ENCODE results near the gene RSPH4A. TPM values are rescaled to one million over a fixed set of nuclear protein-coding genes. Genes with fewer than 3 reads are reported as not detected.

RSPH4A gene
- total RNA-seq, 4 donors from 2014 or later: 0.25 to 2.0 (median 0.81) TPM; not detected in 1

GRCh38 chr6:116667623-116668022, 51.3 kb downstream of the RSPH4A start:
- Histone ChIP-seq H3K36me3 (no peaks in the 10 kb centered on the region), H3K27me3 (no peaks in the 10 kb centered on the region), H3K4me3 (peak overlapping the region; percentile 80), H3K4me1 (peaks cover 34% of the 10 kb centered on the region), H3K9me3 (no peaks in the 10 kb centered on the region), H3K27ac (peak overlapping the region; percentile 85)
- no peak for TF ChIP-seq POLR2AphosphoS5 (IDR thresholded peaks at IDR 0.05)
- TF ChIP-seq EP300 (IDR thresholded peaks at IDR 0.05): no peak
- no peak for TF ChIP-seq CTCF (IDR thresholded peaks at IDR 0.05)
- TF ChIP-seq POLR2A (IDR thresholded peaks at IDR 0.05): no peak
- 16% methylated on average over 3 of the region's 3 CpGs for WGBS
- no peak for DNase-seq (ENCODE audit: low spot score in 2 of 2)

GRCh38 chr6:116672306-116672705, 56.0 kb downstream of the RSPH4A start:
- TF ChIP-seq EP300 (IDR thresholded peaks at IDR 0.05): no peak
- no peak for TF ChIP-seq CTCF (IDR thresholded peaks at IDR 0.05)
- TF ChIP-seq POLR2A (IDR thresholded peaks at IDR 0.05): no peak
- no peak for TF ChIP-seq POLR2AphosphoS5 (IDR thresholded peaks at IDR 0.05)
- H3K4me3 ChIP-seq: no peak overlapping the region
- no peaks in the 10 kb centered on the region for H3K9me3 ChIP-seq
- no peaks in the 10 kb centered on the region for H3K36me3 ChIP-seq
- H3K27ac ChIP-seq: no peak overlapping the region
- 89% methylated on average over 4 of the region's 4 CpGs for WGBS
- DNase-seq (ENCODE audit: low spot score in 2 of 2): no peak
- no peaks in the 10 kb centered on the region for H3K27me3 ChIP-seq
- H3K4me1 ChIP-seq: peaks cover 8% of the 10 kb centered on the region

GRCh38 chr6:116676021-116676420, 59.7 kb downstream of the RSPH4A start:
- TF ChIP-seq CTCF (IDR thresholded peaks at IDR 0.05) (no peak), EP300 (IDR thresholded peaks at IDR 0.05) (no peak), POLR2A (IDR thresholded peaks at IDR 0.05) (no peak), POLR2AphosphoS5 (IDR thresholded peaks at IDR 0.05) (no peak)
- Histone ChIP-seq H3K27ac (no peak overlapping the region), H3K36me3 (no peaks in the 10 kb centered on the region), H3K9me3 (no peaks in the 10 kb centered on the region), H3K4me1 (no peaks in the 10 kb centered on the region), H3K27me3 (no peaks in the 10 kb centered on the region), H3K4me3 (no peak overlapping the region)
- DNase-seq (ENCODE audit: low spot score in 2 of 2): no peak
- WGBS: 93% methylated on average over 1 of the region's 1 CpG

- DNase-seq (ENCODE audit: low spot score in 2 of 2): peak; percentile 92 to 95
- TF ChIP-seq POLR2A (IDR thresholded peaks at IDR 0.05): no peak
- TF ChIP-seq POLR2AphosphoS5 (IDR thresholded peaks at IDR 0.05): peak in 1 of 3 donors; percentile 12
- no peaks in the 10 kb centered on the region for H3K27me3 ChIP-seq
- H3K4me1 ChIP-seq: peaks cover 14% of the 10 kb centered on the region
- H3K36me3 ChIP-seq: peaks cover 5% of the 10 kb centered on the region
- H3K4me3 ChIP-seq: peak within 1 kb of the TSS; percentile 82
- WGBS: 0% methylated on average over 19 of the region's 69 CpGs
- peak within 1 kb of the TSS; percentile 90 for H3K27ac ChIP-seq
- H3K9me3 ChIP-seq: no peaks in the 10 kb centered on the region
Measured at GRCh38 chr6:116680880-116681672, 64.8 kb downstream of the RSPH4A start, which contains the start of gene KPNA5. TSS of gene KPNA5 (plus strand) at chr6:116681211. CDS start at chr6:116681335, 124 bp downstream.

- peak overlapping the region; percentile 90 for H3K27ac ChIP-seq
- peaks cover 5% of the 10 kb centered on the region for H3K36me3 ChIP-seq
- TF ChIP-seq POLR2AphosphoS5 (IDR thresholded peaks at IDR 0.05) (no peak), CTCF (IDR thresholded peaks at IDR 0.05) (no peak), EP300 (IDR thresholded peaks at IDR 0.05) (no peak), POLR2A (IDR thresholded peaks at IDR 0.05) (no peak)
- no peaks in the 10 kb centered on the region for H3K27me3 ChIP-seq
- H3K4me1 ChIP-seq: peaks cover 14% of the 10 kb centered on the region
- no peaks in the 10 kb centered on the region for H3K9me3 ChIP-seq
- WGBS: 59% methylated on average over 5 of the region's 5 CpGs
- DNase-seq (ENCODE audit: low spot score in 2 of 2): no peak
- H3K4me3 ChIP-seq: peak overlapping the region; percentile 82
Measured at GRCh38 chr6:116682334-116682712, 66.0 kb downstream of the RSPH4A start.

Other genes with a start within 250 kb of the RSPH4A start
- 10 to 100 TPM; 36.0 to 40.0 (median 37.2) TPM for gene DSE, start 245.5 kb upstream of the RSPH4A start, total RNA-seq
- 1 to 10 TPM in 2 of 4 donors, under 1 TPM in 1, not detected in 1; 0.76 to 4.1 (median 1.2) TPM for gene CALHM6, start 155.1 kb upstream of the RSPH4A start, total RNA-seq
- 1 to 10 TPM in 3 of 4 donors, under 1 TPM in 1; 0.89 to 5.9 (median 1.4) TPM for gene CALHM5, start 104.8 kb upstream of the RSPH4A start, total RNA-seq
- not detected for gene TRAPPC3L, start 70.8 kb upstream of the RSPH4A start, total RNA-seq
- gene CALHM4, start 62.7 kb upstream of the RSPH4A start, total RNA-seq: 10 to 100 TPM in 1 of 4 donors, 1 to 10 TPM in 2, not detected in 1; 1.8 to 12.5 (median 2.6) TPM
- 10 to 100 TPM; 24.6 to 38.1 (median 27.1) TPM for gene RWDD1, start 45.0 kb upstream of the RSPH4A start, total RNA-seq
- 10 to 100 TPM in 2 of 4 donors, 1 to 10 TPM in 2; 8.9 to 17.3 (median 9.6) TPM for gene ZUP1, start 52.3 kb downstream of the RSPH4A start, total RNA-seq
- gene KPNA5, start 64.7 kb downstream of the RSPH4A start, total RNA-seq: 10 to 100 TPM in 2 of 4 donors, 1 to 10 TPM in 2; 6.1 to 11.8 (median 9.6) TPM
- gene FAM162B, start 149.2 kb downstream of the RSPH4A start, total RNA-seq: 1 to 10 TPM; 1.4 to 4.1 (median 1.8) TPM
- gene GPRC6A, start 212.6 kb downstream of the RSPH4A start, total RNA-seq: not detected